LNCaP clone FGC (cell line): ENCODE results near the gene ANKRD13B.

Source experiments
- DNase-seq: peaks from one replicate; pipeline ENCODE4 v3.0.0-alpha.2; 2011; ENCODE audit warnings: low read depth
- H3K4me3 ChIP-seq: 2 replicates; pipeline ENCODE4 v1.5.1; 2011; ENCODE audit warnings: mild to moderate bottlenecking, low read depth, low read length, control low read depth
- TF ChIP-seq, protein P1 (sequence below): IDR thresholded peaks from 2 replicates; pipeline ENCODE4 v1.5.1; 2012; ENCODE audit warnings: mild to moderate bottlenecking; ENCODE audit not compliant: control insufficient read depth, insufficient read depth; ENCODE audit errors: extremely low read depth

ANKRD13B gene

DNA sequence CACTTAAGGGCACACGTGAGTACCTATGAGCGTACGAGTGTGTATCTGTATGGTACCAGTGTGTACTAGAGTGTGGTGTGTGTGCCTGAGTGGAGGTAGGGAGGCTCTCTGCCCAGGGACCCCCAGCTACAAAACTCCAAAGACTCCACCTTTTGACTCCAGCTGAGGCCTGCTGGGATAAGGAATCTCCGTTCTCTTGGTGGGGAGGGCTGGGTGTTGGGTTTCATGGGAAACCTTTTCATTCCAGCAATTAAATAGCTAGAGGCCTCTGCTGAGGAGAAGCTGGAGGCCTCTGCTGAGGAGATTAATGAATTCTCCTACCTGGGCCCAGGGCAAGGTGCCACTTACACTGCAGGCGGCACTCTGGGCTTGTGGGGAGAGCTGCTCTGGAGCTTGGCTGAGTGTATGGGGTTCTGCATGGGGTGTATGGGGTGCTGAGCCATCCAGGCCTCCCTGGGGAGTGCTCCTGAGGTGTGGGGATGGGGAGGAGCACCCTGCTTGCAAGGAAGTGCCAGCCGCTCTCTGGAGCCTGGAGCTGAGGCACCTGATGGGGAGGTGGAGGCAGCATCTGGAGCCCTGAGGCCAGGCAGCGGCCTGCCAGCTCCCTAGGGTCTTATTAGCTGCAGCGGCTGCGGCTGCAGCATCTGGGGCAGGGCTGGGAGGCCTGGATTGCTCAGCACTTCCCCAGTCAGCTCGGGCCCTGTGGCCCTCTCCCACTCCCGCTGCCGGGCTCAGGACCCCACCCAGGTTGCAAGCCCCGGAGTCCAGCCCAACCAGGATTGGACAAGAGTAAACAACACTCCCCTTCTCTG, 4.6 kb downstream of the ANKRD13B start:
- TF ChIP-seq, protein P1, sequence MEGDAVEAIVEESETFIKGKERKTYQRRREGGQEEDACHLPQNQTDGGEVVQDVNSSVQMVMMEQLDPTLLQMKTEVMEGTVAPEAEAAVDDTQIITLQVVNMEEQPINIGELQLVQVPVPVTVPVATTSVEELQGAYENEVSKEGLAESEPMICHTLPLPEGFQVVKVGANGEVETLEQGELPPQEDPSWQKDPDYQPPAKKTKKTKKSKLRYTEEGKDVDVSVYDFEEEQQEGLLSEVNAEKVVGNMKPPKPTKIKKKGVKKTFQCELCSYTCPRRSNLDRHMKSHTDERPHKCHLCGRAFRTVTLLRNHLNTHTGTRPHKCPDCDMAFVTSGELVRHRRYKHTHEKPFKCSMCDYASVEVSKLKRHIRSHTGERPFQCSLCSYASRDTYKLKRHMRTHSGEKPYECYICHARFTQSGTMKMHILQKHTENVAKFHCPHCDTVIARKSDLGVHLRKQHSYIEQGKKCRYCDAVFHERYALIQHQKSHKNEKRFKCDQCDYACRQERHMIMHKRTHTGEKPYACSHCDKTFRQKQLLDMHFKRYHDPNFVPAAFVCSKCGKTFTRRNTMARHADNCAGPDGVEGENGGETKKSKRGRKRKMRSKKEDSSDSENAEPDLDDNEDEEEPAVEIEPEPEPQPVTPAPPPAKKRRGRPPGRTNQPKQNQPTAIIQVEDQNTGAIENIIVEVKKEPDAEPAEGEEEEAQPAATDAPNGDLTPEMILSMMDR: no peak
- DNase-seq: no peak
- no peak overlapping the region for H3K4me3 ChIP-seq

DNA sequence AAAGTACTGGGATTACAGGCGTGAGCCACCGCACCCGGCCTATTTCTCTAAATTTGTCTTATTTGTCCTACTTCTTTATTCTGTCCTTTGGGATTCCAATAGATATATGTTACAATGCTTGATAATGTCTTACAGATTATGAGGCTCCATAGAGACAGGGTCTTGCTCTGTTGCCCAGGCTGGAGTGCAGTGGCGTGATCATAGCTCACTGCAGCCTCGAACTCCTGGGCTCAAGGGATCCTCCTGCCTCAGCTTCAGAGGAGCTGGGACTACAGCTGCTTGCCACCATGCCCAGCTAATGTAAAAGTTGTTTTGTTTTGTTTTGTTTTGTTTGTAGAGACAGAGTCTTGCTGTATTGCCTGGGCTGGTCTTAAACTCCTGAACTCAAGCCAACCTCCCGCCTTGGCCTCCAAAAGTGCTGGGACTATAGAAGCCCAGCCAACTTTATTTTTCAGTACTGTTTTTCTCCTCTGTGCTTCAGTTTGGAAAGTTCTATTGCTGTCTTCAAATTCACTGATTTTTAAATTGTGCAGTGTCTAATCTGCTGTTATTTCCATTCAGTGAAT, 10.3 kb downstream of the ANKRD13B start:
- H3K4me3 ChIP-seq: no peak overlapping the region
- no peak for DNase-seq
- TF ChIP-seq, protein P1: no peak

DNA sequence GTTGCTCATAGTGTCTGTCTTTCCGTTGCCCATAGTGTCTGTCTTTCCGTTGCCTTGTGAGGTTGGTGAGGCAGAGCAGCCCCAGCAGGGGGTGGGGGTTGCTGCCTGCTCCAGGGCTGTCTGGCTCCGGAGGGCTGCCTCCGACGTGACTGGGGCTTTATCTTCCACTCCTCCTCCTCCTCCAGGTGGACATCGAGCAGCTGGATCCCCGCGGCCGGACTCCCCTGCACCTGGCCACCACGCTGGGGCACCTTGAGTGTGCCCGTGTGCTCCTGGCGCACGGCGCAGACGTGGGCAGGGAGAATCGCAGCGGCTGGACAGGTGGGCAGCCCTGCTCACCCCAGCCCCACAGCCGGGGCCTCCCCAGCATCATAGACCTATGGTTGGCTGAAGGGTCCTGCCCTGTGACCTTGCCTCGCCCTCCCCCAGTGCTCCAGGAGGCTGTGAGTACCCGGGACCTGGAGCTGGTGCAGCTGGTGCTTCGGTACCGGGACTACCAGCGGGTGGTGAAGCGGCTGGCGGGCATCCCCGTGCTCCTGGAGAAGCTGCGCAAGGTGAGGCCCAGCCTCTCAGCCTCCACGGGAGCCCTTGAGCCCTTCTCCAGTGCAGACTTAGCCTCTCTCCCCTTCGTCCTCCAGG, 14.7 kb downstream of the ANKRD13B start:
- TF ChIP-seq, protein P1: no peak
- DNase-seq: no peak
- no peak overlapping the region for H3K4me3 ChIP-seq

DNA sequence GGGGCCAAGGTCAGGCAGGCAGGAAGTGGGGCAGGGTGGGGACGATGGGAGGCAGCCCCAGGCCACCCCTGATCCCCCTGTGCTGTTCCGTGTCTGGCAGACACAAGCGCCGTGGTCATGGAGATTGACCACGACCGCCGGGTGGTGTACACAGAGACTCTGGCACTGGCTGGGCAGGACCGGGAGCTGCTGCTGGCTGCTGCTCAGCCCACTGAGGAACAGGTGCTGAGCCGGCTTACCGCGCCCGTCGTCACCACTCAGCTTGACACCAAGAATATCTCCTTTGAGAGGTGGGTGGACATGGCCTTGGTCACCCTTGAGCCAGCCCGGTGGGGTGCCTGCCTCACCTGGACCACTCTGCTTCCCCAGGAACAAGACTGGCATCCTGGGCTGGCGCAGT, 16.1 kb downstream of the ANKRD13B start:
- no peak overlapping the region for H3K4me3 ChIP-seq
- TF ChIP-seq, protein P1: no peak

DNA sequence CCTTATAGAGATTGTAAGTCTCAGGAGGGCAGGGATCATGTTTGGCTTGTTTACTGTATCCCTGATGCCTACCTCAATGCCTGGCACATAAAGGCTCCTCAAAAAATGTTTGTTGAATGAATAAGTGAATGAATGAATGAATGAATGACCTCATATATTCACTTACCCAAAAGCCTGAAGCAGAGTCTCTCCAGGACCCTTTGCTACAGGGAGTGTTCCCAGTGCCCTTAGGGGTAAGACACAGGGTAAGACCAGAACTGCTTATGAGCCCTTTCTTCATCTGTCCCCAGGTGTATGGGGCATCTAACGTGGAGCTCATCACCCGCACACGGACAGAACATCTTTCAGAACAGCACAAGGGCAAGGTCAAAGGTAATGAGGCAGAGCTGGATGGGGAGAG, 17.5 kb downstream of the ANKRD13B start:
- no peak overlapping the region for H3K4me3 ChIP-seq
- TF ChIP-seq, protein P1: no peak
- no peak for DNase-seq

More for the DNA sequence above, 16.1 kb downstream of the ANKRD13B start:
- no peak for DNase-seq

DNA sequence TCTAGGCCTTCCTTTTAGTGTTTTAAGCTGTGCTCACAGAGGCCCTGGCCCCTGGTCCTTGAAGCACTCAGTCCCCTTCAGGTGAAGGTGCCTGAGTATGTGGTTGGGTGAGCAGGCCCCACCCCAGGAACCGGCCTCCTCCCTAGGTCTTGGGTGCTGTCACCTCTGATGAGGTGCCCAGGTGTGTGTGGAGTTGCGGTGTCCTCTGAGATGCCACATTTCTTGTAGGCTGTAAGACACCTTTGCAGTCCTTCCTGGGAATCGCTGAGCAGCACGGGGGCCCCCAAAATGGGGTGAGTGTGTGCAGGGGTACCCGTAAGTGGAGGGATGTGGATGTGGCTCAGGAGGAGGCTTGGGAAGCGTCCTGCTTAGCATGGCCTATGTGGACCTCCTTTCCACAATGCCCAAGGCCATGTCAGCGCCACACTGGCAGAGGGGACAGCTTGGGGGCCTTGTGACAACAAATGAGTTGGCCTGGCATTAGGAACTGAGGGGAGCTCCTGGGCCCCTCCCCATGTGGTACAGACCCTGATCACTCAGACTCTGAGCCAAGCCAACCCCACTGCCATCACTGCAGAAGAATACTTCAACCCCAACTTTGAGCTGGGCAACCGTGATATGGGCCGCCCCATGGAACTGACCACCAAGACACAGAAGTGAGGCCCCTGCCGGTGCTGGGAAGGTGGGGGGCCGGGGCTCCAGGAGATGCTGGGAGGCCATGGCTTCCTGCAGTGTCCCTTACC, 18.6 kb downstream of the ANKRD13B start:
- no peak for DNase-seq
- H3K4me3 ChIP-seq: no peak overlapping the region
- TF ChIP-seq, protein P1: no peak
